SU-DHL-6 (cell line): ENCODE measurements around the gene MAN2A1.

Experiments used
- H2AFZ ChIP-seq: fragments of 200-600 bp; sonication (generic); 2 replicates; pipeline ENCODE4 v1.6.1; 2014; ENCODE audit warnings: low read depth, mild to moderate bottlenecking, moderate library complexity, mixed read lengths, antibody characterized with exemption, low read length; ENCODE audit not compliant: severe bottlenecking
- H3F3A ChIP-seq: fragments of 200-600 bp; shearing (Covaris generic); 2 replicates; pipeline ENCODE4 v1.6.0; 2016; ENCODE audit warnings: antibody characterized with exemption, mild to moderate bottlenecking; ENCODE audit not compliant: insufficient read depth
- H3K27ac ChIP-seq: fragments of 200-600 bp; sonication (generic); 2 replicates; pipeline ENCODE4 v1.5.1; 2016; ENCODE audit warnings: low read depth, mild to moderate bottlenecking, low read length, moderate library complexity, mixed read lengths
- H3K27me3 ChIP-seq: fragments of 200-600 bp; sonication (generic), shearing (Covaris generic); 2 replicates; pipeline ENCODE4 v1.6.0; 2014; ENCODE audit warnings: mild to moderate bottlenecking, low read length
- H3K36me3 ChIP-seq: fragments of 200-600 bp; sonication (generic); 2 replicates; pipeline ENCODE4 v1.6.1; 2014; ENCODE audit warnings: mild to moderate bottlenecking, low read length, mixed read lengths
- H3K4me2 ChIP-seq: fragments of 300-600, 200-600 bp; shearing (Covaris generic), sonication (generic); 2 replicates; pipeline ENCODE4 v1.6.0; 2014; ENCODE audit warnings: low read length, low read depth, mild to moderate bottlenecking; ENCODE audit not compliant: poor library complexity, severe bottlenecking
- H3K4me3 ChIP-seq: fragments of 200-600 bp; sonication (generic); 2 replicates; pipeline ENCODE4 v1.5.1; 2014; ENCODE audit warnings: antibody characterized with exemption, low read length, mild to moderate bottlenecking, mixed read lengths; ENCODE audit not compliant: insufficient read depth, poor library complexity, severe bottlenecking
- H3K79me2 ChIP-seq: fragments of 200-600 bp; sonication (generic); 2 replicates; pipeline ENCODE4 v1.6.1; 2014; ENCODE audit warnings: mild to moderate bottlenecking, low read length, moderate library complexity; ENCODE audit not compliant: insufficient read depth
- H3K9ac ChIP-seq: fragments of 200-600 bp; sonication (generic); 2 replicates; pipeline ENCODE4 v1.7.0; 2014; ENCODE audit warnings: mild to moderate bottlenecking, low read length
- H3K9me2 ChIP-seq: fragments of 200-600 bp; sonication (generic); replicated peaks from 2 replicates; pipeline ENCODE4 v1.6.1; 2014; ENCODE audit warnings: low read length; ENCODE audit not compliant: insufficient read depth
- H3K9me3 ChIP-seq: fragments of 200-600 bp; sonication (generic); 2 replicates; pipeline ENCODE4 v1.6.1; 2014; ENCODE audit warnings: low read length, mixed read lengths; ENCODE audit not compliant: insufficient read depth
- H4K20me1 ChIP-seq: fragments of 200-600 bp; sonication (generic); 2 replicates; pipeline ENCODE4 v1.6.1; 2014; ENCODE audit warnings: low read depth, mild to moderate bottlenecking, antibody characterized with exemption, low read length, moderate library complexity, mixed read lengths
- EZH2phosphoT487 ChIP-seq: fragments of 200-600 bp; sonication (generic), shearing (Covaris generic); conservative IDR thresholded peaks from 2 replicates; pipeline ENCODE4 v1.6.1; 2018; ENCODE audit warnings: mild to moderate bottlenecking, antibody characterized with exemption, low read length, moderate library complexity, mixed read lengths
- TF ChIP-seq, protein P1 (sequence below): fragments of 200-600 bp; sonication (generic); IDR thresholded peaks from one replicate; pipeline ENCODE4 v1.5.1; 2017; ENCODE audit warnings: antibody characterized with exemption, mild to moderate bottlenecking, low read length, moderate library complexity; ENCODE audit not compliant: insufficient read depth, poor library complexity, severe bottlenecking

The MAN2A1 gene

DNA sequence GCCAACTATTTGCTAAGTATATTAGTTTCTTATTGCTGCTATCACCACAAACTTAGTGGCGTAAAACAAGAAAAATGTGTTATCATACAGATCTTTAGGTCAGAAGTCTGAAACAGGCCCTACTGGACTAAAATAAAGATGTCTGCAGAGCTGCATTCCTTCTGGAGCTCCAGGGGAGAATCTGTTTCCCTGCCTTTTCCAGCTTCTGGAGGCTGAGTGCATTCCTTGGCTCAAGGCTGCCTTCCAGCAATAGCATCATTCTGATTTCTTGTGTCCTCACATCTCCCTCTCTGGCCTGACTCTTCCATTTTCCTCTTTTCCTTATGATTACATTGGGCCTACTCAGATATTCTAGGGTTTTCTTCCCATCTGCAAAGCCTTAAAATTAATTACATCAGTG, 15.9 kb downstream of the MAN2A1 start:
- Histone ChIP-seq H3K27me3 (no peaks in the 10 kb centered on the region), H3K36me3 (no peaks in the 10 kb centered on the region), H2AFZ (no peak overlapping the region), H3K9ac (no peak overlapping the region), H3F3A (no peaks in the 10 kb centered on the region), H3K79me2 (peaks cover 74% of the 10 kb centered on the region), H4K20me1 (0 out of 2 replicates have a peak, but pooled peaks cover 8% of the 10 kb centered on the region), H3K9me3 (no peaks in the 10 kb centered on the region), H3K4me2 (no peak overlapping the region), H3K27ac (no peak overlapping the region), H3K9me2 (no peaks in the 10 kb centered on the region), H3K4me3 (no peak overlapping the region)
- TF ChIP-seq EZH2phosphoT487 = no peak
- TF ChIP-seq, protein P1, sequence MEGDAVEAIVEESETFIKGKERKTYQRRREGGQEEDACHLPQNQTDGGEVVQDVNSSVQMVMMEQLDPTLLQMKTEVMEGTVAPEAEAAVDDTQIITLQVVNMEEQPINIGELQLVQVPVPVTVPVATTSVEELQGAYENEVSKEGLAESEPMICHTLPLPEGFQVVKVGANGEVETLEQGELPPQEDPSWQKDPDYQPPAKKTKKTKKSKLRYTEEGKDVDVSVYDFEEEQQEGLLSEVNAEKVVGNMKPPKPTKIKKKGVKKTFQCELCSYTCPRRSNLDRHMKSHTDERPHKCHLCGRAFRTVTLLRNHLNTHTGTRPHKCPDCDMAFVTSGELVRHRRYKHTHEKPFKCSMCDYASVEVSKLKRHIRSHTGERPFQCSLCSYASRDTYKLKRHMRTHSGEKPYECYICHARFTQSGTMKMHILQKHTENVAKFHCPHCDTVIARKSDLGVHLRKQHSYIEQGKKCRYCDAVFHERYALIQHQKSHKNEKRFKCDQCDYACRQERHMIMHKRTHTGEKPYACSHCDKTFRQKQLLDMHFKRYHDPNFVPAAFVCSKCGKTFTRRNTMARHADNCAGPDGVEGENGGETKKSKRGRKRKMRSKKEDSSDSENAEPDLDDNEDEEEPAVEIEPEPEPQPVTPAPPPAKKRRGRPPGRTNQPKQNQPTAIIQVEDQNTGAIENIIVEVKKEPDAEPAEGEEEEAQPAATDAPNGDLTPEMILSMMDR = no peak

DNA sequence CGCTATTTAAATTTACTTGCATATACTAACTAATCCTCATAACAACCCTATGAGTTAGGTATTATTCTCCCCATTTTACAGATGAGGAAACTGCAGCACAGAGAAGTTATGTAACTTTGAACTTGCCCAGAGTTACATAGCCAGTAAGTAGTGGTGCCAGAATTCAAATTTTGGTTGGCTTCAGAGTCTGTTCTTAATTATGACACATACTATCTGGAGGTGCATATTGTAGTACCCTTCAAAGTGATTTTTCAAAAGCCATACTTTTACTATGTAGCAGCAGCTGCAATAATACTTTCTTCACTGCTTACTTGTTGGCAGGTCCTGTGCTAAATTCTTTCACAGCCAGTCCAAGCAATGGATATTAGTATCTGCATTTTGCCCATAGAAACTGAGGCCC, 16.4 kb downstream of the MAN2A1 start:
- H3K79me2 ChIP-seq = peaks cover 73% of the 10 kb centered on the region

DNA sequence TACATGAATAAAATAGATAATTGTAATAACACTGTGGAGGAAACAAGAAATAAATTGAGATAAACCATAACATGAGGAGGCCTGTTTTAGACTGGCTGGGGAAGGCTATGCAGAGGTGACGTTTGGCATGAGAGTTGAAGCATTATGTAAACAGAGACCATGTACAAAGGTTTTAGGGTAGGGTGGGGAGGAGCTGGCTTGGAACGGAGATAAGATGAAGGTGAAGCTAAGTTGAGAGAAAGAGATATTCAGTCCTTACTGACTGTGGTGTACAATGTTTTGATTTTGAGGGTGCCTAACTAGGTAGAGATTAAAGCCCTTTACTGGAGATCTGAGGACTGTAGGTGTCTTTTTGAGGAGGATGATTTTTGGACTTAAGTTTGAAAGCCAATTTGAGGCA, 17.8 kb downstream of the MAN2A1 start:
- H3K79me2 ChIP-seq = peaks cover 74% of the 10 kb centered on the region
- H2AFZ ChIP-seq = no peak overlapping the region
- no peaks in the 10 kb centered on the region for H3K27me3 ChIP-seq
- H3K4me2 ChIP-seq = no peak overlapping the region
- H3K9ac ChIP-seq = no peak overlapping the region
- H3K4me3 ChIP-seq = no peak overlapping the region
- H3F3A ChIP-seq = no peaks in the 10 kb centered on the region
- H4K20me1 ChIP-seq = no peaks in the 10 kb centered on the region
- H3K36me3 ChIP-seq = no peaks in the 10 kb centered on the region
- H3K9me2 ChIP-seq = no peaks in the 10 kb centered on the region
- H3K9me3 ChIP-seq = no peaks in the 10 kb centered on the region
- H3K27ac ChIP-seq = no peak overlapping the region
- TF ChIP-seq EZH2phosphoT487 = no peak
- TF ChIP-seq, protein P1 = no peak

More for the DNA sequence above, 16.4 kb downstream of the MAN2A1 start:
- Histone ChIP-seq H3K4me2 (no peak overlapping the region), H3K4me3 (no peak overlapping the region), H4K20me1 (0 out of 2 replicates have a peak, but pooled peaks cover 4% of the 10 kb centered on the region), H3K27ac (no peak overlapping the region), H3K9me3 (no peaks in the 10 kb centered on the region), H2AFZ (no peak overlapping the region), H3K27me3 (no peaks in the 10 kb centered on the region), H3F3A (no peaks in the 10 kb centered on the region), H3K36me3 (no peaks in the 10 kb centered on the region), H3K9ac (no peak overlapping the region), H3K9me2 (no peaks in the 10 kb centered on the region)
- TF ChIP-seq, protein P1 = no peak
- no peak for TF ChIP-seq EZH2phosphoT487

DNA sequence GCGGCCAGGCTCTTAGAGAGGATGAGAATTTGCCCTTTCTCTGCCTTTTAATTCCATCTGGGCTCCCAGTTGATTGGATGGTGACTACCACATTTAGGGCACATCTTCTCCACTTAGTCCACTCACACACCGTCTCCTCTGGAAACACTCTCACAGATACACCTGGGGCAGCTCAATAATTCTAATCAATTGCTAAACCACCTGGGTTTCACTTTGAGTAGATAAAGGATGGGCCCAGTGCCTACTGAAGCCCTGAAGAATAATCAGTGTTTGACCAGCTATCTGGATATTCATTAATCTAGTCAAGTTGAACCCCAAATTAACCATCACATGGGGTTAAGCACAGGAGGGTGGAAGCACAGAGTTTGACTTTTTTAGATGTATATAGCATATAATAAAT, 19.1 kb downstream of the MAN2A1 start:
- Histone ChIP-seq H3K9ac (no peak overlapping the region), H3K27me3 (no peaks in the 10 kb centered on the region), H3K79me2 (peaks cover 67% of the 10 kb centered on the region), H3K9me3 (no peaks in the 10 kb centered on the region), H4K20me1 (no peaks in the 10 kb centered on the region), H3K27ac (no peak overlapping the region), H2AFZ (no peak overlapping the region), H3K4me3 (no peak overlapping the region), H3F3A (no peaks in the 10 kb centered on the region), H3K36me3 (no peaks in the 10 kb centered on the region), H3K9me2 (no peaks in the 10 kb centered on the region), H3K4me2 (no peak overlapping the region)
- no peak for TF ChIP-seq EZH2phosphoT487
- TF ChIP-seq, protein P1 = no peak
